Fibroblast of mammary gland (primary cell): ENCODE measurements around the gene PPP2R5C.
A peak's percentile ranks its signal among the peaks of the same experiment; 100 is the strongest.

Source experiments
- DNase-seq: peaks from one replicate; pipeline ENCODE4 v3.0.0-alpha.2; 2010; ENCODE audit warnings: low read depth
- H3K4me3 ChIP-seq: 2 replicates; pipeline ENCODE4 v1.5.1; 2011; ENCODE audit warnings: low read depth, mild to moderate bottlenecking, low read length, moderate library complexity; ENCODE audit not compliant: control insufficient read depth
- CTCF ChIP-seq: conservative IDR thresholded peaks from 2 replicates; pipeline ENCODE4 v1.5.1; 2011; ENCODE audit warnings: low read depth, low read length, inconsistent platforms; ENCODE audit not compliant: control insufficient read depth, insufficient read depth

The PPP2R5C gene

GRCh38 chr14:101926085-101926484 is 164.6 kb downstream of the PPP2R5C start:
- H3K4me3 ChIP-seq, result no peak overlapping the region
- no peak for DNase-seq
- no peak for TF ChIP-seq CTCF

GRCh38 chr14:101926620-101927019 is 165.1 kb downstream of the PPP2R5C start:
- no peak for TF ChIP-seq CTCF
- H3K4me3 ChIP-seq, result no peak overlapping the region
- no peak for DNase-seq

- no peak overlapping the region for H3K4me3 ChIP-seq
- no peak for TF ChIP-seq CTCF
- peak; percentile 98 for DNase-seq
Observed at GRCh38 chr14:101927859-101928258, 166.3 kb downstream of the PPP2R5C start.

GRCh38 chr14:101928415-101928841 is 166.9 kb downstream of the PPP2R5C start:
- DNase-seq, result peak; percentile 43
- no peak for TF ChIP-seq CTCF
- H3K4me3 ChIP-seq, result no peak overlapping the region

- no peak for DNase-seq
- no peak for TF ChIP-seq CTCF
- H3K4me3 ChIP-seq, result no peak overlapping the region
Observed at GRCh38 chr14:101929096-101929495, 167.6 kb downstream of the PPP2R5C start.

- TF ChIP-seq CTCF, result no peak
- DNase-seq, result no peak
- no peak overlapping the region for H3K4me3 ChIP-seq
Observed at GRCh38 chr14:101929946-101930345, 168.4 kb downstream of the PPP2R5C start.

- no peak overlapping the region for H3K4me3 ChIP-seq
- TF ChIP-seq CTCF, result no peak
- no peak for DNase-seq
Observed at GRCh38 chr14:101932673-101933072, 171.2 kb downstream of the PPP2R5C start.
